Stimulated activated CD4-positive, alpha-beta T cell treated with anti-CD3 and anti-CD28 coated beads, Interleukin-4, amount 100 ng/mL, for 4 hours (primary cell): ENCODE results near the gene HERPUD1.
A peak's percentile ranks its signal among the peaks of the same experiment; 100 is the strongest.
"Not testable (repeated sequence)": the region's sequence is repeated elsewhere in the genome, so short reads cannot be mapped to it uniquely, and the experiment has no call there.

Experiments used
- DNase-seq, 2 experiments: peaks; one replicate each; pipeline ENCODE4 v3.0.0-alpha.2; 2020

HERPUD1 gene

GRCh38 chr16:56911771-56912571 is 20.0 kb upstream of the HERPUD1 start:
- no peak for DNase-seq

DNA sequence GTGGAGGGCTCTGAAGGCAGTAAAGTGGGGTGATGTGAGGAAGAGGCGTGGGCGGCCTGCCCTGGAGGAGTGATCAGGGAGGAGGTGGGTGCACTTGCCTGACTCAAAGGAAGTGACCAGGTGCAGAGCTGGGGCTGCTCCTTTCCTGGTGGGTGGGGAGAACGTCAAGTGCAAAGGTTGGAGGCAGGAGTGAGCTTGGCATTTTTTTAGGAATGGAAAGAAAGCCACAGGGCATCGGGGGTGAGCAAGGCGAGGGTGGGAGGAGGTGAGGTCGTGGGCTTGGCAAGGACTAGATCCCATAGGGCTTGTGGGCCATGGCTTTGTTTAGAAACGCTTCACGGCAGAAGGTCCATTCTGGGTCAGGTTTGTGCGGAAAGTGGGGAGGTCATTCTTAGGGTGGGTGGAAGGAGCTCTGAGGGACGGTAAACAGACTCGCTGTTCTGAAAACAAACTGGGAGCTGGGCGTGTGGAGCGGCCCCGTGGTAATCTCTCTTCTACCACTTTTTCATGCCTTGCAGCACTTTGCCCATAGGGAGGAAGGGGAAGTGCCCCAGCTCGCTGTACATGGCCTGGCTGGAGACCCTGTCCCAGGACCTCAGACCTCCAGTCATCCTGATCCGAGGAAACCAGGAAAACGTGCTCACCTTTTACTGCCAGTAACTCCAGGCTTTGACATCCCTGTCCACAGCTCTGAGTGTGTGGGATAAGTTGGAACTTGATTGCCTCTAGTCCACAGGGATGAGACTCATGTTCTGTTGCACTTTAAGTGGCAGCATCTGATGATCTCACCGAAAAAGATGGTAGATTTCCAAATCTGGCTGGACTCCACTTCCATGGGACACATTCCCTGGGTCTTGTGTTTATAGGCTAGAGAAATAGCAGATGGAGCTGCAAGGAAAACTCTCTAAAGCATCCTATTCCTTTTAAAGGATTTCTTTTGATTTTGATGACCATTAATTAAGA is 18.9 kb upstream of the HERPUD1 start:
- no peak for DNase-seq

DNA sequence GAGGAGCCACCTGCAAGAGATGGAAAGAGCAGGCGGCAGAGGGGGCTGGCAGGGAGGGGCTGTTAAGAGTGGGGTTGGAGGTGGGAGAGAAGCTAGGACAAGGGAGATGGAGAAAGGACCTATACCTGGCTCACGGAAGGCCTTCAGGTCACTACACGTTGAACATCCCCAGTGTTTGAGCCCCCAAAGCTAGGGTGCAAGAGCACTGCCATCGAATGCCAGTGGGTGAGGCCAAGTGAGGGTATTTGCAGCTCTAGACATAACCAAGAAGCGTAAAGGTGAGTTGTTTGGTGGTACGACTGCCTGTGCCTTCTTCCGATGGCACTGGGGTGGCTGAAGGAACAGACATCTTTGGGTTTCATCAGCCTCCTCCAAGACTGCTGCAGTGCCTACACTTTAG is 17.0 kb upstream of the HERPUD1 start:
- no peak for DNase-seq

DNA sequence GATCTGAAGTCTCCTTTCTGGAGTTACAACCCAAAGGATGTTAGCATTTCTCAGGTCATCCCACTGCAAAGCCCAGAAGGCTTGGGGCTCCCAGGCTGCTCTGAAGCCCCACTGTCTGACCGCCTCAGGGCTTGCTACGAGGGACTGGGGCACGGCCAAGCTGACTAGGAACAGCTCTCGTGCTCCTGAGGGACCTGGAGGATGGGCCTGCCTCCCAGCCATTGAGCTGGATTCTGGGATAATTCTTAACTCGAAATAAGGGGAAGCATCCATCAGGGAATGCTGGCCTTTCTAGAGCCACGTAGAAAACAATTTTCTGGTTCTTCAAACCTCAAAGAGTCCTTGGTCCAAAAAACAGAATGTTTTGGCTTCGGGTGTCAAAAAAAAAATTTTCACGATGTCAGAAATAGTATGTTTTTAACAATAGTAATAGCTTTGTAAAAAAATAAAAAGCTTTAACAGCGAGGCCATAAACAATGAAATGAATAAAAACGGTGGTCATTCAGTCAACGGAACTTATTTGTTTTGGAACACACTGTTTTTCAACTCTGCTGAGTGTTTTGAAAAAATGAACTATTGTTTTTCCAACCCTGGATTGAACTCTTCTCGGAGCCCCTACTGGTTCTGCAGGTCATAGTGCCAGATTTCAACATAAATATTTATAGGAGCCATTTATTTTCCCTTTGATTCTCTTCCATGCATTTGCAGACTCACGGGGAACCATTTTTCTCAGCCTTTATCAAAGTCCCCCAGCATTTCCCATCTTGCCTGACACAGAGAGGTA is 16.4 kb upstream of the HERPUD1 start:
- DNase-seq = no peak

DNA sequence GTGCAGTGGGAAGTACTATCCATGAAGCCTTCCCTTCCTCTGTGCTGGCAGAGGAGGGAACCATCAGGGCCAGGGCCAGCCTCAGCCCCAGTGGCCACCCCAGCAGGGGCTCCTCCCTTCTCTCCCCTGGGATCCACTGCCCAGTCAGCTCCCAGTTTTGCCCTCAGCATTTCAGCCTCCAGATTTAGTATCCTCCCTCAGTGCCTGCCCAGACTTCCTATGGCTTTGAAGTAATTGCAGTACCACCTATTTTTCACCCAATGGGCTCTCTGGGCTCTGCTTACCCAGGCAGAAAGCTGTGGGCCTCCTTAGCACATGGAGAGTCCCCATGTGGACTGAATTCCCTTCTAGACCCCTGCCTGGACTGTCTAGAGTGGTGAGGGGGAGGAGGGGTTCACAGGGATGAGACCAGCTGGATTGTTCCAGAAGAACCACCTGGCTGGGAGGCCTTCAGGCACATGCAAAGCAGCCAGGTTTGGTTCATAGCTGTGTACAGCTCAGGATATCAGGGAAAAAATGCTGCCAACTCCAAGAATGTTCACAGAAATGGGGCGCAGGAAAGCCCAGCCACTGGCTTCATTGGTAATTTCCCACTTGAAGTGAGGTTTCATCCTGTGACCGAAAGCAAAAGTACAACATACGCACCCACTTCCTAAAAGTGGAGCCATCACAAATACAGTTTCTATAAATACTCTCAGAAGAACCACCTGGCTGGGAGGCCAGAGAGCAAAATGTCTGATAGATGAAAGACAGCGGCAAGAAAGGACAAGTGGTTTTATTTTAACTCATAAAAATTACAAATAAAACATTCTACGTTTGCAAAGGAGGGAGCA is 15.2 kb upstream of the HERPUD1 start:
- DNase-seq = peak in 1 of 2 experiments; percentile 7

DNA sequence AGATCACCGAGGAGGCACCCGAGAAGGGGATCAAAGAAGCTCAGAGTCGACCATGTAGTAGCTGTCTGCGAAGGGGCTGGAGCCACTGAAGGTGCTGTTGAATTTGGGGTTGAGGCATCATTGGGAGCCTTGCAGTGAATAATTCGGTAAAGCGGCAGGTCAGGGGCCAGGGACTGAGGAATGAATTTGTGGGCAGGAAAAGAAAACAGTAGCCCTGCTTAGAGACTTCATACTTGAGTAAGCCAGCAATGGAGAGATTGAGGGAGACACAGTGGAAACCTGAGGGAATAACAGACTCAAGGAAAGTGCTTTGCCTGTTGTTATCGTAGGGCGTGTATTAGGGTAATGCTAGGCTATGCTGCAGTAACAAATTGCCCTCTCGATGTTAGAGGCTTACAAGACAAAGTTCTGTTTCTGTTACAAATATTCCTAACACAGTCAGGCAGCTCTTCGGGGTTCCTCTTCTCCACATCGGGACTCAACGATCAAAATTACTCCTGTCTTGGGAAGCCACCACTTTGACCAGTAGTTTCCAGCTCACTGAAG is 13.4 kb upstream of the HERPUD1 start:
- DNase-seq = no peak

DNA sequence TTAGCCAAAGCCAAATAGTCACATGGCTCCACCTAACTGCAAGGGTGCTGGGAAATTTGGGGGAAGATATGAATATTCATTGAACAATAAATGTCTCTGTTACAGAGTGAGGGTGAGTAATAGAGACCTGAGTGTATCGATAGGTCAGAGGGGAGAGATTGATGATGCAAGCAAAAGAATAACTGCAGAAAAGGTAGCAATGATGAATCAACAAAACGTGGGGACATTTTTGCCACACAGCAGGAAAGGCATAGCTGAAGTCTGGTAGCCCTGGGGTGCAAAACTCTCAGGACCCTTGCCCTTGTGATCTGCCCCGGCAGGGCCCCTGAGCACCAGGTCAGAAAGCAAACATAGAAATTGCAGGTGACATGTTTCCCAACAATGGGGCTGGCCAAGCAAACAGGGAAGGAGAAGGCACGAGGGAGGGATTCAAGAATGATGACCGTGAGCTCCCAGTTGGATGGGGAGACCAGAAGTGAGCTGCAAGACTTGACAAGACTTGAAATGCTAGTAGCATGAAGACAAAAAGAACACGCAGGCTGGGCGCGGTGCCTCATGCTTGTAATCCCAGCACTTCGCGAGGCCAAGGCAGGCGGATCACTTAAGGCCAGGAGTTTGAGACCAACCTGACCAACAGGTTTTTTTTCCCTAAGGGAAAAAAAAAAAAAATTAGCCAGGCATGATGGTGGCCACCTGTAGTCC is 12.7 kb upstream of the HERPUD1 start:
- DNase-seq = no peak

GRCh38 chr16:56921571-56921970 is 10.4 kb upstream of the HERPUD1 start:
- no peak for DNase-seq

- DNase-seq = no peak
Observed at GRCh38 chr16:56923481-56924091, 8.4 kb upstream of the HERPUD1 start.

DNA sequence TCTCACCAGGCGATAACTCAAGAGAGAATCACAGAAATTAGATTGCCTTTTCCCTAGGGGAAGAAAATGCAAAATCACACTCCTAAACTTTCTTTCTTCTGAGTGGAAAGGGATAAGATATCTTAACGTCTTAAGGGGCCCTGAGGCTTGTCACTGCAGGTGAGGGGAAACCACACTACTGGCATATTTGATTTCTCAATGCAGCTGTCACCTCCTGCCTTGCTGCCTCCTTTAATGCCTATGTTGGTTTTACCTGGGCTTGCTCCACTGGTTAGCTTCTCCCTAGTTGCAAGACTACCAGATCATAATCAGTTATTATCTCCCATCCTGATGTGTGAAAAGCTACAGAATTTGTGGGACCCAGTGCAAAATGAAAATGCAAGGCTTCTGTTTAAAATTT is 4.5 kb upstream of the HERPUD1 start:
- DNase-seq = no peak

GRCh38 chr16:56929639-56930038 is 2.3 kb upstream of the HERPUD1 start:
- DNase-seq = no peak

DNA sequence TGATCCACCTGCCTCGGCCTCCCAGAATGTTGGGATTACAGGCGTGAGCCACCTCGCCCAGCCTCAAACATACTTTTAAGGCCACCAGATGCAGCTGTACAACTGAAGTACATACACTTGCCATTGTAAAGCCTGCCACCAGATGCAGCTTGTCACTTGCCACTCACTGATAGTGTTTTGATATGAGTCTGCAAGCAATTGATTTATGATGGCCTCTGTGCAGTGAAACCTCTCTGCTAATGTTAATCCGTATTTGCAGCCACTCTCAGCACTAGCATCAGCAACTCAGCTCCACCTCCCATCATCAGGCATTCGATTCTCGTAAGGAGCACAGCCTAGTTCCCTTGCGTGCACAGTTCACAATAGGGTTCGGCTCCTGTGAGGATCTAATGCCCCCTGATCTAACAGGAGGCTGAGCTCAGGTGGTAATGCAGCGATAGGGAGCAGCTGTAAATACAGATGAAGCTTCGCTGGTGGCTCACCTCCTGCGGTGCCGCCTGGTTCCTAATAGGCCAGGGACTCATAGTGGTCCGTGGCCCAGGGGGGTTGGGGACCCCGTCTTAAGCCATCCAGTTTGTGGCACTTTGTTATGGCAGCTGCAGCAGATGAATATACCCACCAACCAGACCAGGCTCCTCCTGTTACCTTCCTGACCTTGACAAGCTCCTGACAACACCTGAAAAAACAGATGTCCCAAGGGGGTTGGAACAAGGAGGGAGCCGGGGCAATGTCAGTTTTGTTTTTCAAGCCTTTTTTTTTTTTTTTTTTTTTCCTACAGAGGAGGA is 1.3 kb upstream of the HERPUD1 start:
- DNase-seq = no peak

GRCh38 chr16:56931271-56931891 is 561 bp upstream of the HERPUD1 start:
- DNase-seq = no peak

GRCh38 chr16:56932721-56933619 is 1.0 kb downstream of the HERPUD1 start:
- peak; percentile 21 to 24 for DNase-seq

DNA sequence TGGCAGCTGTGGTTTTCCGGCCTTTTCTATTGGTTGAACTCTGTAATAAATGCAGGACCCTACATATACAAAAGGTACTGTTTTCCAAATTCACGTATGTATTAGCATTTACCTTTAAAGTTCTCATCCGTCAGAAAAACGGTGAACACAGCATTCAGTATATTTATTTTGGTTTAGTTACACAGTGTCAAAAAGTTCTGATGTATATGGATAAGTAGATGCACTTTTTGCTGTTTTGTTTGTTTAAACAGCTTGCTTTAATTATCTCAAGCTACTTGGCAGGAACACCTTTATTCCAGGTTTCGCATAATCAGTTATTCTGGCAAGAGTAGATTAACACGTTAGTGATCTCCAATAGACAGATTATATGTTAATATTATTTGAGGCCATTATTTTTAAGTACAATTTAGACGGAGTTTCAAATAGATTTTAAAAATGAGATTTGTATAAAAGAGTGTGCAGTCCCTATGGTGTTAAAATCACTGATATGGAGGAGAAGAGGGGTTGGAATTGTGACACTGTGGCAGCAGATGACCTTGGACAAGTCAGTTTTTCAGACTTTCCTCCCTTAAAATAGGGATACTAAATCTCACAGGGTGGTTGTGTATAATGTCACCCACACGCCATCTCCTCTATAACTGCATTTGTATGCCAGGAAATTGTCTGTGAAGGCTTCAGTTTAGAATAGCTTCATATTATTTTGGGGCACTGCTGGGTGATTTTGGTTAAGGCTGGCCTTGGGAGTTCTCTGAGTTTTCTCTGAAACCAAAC is 2.1 kb downstream of the HERPUD1 start:
- DNase-seq = no peak

DNA sequence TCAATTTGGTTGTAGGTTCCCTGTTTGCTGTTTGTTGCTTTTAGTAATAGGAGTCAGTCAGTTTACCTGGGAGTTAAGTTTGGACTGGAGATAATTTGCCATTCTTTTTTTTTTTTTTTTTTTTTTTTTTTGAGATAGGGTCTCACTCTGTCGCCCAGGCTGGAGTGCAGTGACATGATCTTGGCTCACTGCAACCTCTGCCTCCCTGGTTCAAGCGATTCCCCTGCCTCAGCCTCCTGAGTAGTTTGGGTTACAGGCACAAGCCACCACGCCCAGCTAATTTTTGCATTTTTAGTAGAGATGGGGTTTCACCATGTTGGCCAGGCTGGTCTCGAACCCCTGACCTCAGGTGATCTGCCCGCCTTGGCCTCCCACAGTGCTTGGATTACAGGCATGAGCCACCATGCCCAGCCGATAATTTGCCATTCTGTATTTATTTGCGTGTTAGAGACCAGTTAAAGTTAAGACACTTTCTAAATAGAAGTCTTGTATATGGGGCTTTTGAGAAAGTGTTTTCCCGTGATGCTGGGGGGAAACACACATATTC is 2.7 kb downstream of the HERPUD1 start:
- not testable (repeated sequence) for DNase-seq

GRCh38 chr16:56935201-56935600 is 3.3 kb downstream of the HERPUD1 start:
- DNase-seq = no peak
